Loucy (cell line): ENCODE results near the gene COL17A1.

ENCODE experiments used
- EZH2phosphoT487 ChIP-seq: fragments of 200-600 bp; IDR thresholded peaks from 2 replicates; pipeline ENCODE4 v1.6.1; 2018; ENCODE audit warnings: antibody characterized with exemption, mild to moderate bottlenecking, moderate library complexity, borderline replicate concordance
- TF ChIP-seq, protein P1 (sequence below): fragments of 200-600 bp; sonication (generic); conservative IDR thresholded peaks from 2 replicates; pipeline ENCODE4 v1.5.1; 2014; ENCODE audit warnings: mild to moderate bottlenecking, antibody characterized with exemption, low read length

DNA sequence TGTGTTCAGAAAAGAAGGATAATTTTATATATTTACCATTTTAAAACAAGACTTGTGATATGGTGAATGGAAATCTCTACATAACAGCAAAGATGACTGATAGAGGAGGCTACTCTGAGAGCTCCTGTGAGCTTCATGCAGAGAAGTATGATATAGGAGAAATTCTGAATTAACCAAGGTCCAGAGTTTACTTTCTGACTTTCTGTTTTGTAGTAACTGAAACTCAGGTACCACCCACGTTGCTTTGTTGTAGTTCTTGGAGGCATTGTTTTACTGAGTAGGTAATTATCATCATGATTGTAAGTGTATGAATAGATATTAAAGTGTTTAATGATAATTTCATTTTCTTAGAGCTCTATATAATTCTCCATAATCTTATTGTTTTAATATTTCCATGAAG is 18.3 kb upstream of the COL17A1 start:
- TF ChIP-seq, protein P1, sequence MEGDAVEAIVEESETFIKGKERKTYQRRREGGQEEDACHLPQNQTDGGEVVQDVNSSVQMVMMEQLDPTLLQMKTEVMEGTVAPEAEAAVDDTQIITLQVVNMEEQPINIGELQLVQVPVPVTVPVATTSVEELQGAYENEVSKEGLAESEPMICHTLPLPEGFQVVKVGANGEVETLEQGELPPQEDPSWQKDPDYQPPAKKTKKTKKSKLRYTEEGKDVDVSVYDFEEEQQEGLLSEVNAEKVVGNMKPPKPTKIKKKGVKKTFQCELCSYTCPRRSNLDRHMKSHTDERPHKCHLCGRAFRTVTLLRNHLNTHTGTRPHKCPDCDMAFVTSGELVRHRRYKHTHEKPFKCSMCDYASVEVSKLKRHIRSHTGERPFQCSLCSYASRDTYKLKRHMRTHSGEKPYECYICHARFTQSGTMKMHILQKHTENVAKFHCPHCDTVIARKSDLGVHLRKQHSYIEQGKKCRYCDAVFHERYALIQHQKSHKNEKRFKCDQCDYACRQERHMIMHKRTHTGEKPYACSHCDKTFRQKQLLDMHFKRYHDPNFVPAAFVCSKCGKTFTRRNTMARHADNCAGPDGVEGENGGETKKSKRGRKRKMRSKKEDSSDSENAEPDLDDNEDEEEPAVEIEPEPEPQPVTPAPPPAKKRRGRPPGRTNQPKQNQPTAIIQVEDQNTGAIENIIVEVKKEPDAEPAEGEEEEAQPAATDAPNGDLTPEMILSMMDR: no peak
- no peak for TF ChIP-seq EZH2phosphoT487
